HG03066 (cell line): ENCODE data around the gene TMEM219.
"Not testable (repeated sequence)": the region's sequence is repeated elsewhere in the genome, so short reads cannot be mapped to it uniquely, and the experiment has no call there.

Source experiments
- ATAC-seq: cut with Tn5 transposase; IDR thresholded peaks from one replicate; pipeline ENCODE4 v1.9.1; 2021; ENCODE audit warnings: low read depth; ENCODE audit not compliant: unreplicated experiment

Gene TMEM219, protein sequence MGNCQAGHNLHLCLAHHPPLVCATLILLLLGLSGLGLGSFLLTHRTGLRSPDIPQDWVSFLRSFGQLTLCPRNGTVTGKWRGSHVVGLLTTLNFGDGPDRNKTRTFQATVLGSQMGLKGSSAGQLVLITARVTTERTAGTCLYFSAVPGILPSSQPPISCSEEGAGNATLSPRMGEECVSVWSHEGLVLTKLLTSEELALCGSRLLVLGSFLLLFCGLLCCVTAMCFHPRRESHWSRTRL

DNA sequence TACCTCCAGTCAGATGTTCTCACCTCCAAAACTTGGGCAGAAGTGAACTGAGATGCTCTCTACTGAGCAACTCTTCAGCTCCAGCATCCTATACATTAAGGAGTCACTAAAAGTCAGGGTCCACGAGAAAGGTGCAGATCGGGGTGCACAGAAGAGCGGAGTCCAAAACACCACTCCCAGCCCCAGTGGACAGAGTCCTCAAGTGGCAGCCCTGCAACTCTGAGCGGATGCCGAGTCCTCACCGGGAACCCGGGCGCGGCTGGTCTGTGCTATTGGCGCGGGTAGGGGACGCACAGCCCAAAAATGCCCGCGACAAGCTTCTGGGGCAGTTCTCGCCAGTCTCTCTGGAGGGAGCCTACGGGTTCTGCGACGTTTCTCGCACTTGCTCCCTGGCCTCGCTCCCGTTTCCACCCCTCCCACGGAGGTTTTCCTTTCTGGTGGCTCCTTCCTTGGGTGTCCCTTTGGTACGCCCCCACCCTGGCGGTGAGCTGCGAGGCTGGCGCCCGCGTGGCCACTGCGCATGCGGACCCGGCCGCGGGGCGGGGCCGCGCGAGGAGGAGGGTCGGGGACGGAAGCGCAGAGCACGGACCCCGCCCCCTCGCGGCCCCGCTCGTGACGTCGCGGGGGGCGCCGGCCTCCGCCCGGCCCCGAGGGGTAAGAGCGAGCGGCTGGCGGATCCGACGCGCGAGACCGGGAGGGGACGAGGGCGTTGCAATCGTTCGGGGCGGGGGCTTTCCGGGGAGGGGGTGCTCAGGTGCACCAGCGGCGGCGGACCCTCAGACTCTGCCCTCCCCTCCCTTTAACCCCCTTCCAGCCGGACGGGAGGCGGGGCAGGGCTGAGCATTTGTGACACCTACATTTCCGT is at the start of gene TMEM219:
Gene TMEM219 (plus strand): TSS at position 601 of the 865 bp plus-strand sequence. CDS start 1,065 bp downstream, outside the sequence.
- peak; percentile 74 for ATAC-seq

DNA sequence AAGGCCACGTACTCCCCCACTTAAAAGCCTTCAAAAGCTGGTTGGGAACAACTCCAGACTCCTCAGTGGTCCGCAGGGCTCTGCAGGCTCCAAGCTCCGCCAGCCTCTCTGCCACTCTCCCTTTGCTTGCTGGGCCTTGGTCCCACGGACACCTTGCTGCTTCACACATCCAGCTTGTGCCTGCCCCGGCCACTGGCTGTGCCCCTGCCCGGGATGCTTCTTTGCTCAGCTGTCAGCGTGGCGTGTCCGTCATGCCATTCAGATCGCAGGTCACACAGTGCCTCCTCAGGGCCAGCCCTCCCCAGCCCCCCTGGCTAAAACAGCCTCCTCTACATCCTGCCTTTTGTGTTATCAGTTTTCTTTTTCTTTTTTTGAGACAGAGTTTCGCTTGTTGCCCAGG is 49.8 kb upstream of the TMEM219 start:
- no peak for ATAC-seq

DNA sequence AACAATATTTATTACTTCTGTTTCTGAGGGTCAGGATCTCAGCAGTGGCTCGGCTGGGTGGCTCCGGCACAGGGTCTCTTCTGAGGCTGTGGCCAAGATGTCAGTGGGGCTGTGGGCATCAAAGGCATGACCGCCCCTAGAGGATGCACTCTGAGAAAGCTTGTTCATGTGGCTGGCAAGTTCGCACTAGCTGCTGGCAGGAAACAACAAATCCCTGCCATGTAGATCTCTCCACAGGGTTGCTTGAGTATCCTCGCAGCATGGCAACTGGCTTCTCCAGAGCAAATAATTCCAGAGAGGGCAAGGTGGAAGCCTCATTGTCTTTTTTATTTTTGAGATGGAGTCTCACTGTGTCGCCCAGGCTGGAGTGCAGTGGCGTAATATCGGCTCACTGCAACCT is 48.4 kb upstream of the TMEM219 start:
- no peak for ATAC-seq

DNA sequence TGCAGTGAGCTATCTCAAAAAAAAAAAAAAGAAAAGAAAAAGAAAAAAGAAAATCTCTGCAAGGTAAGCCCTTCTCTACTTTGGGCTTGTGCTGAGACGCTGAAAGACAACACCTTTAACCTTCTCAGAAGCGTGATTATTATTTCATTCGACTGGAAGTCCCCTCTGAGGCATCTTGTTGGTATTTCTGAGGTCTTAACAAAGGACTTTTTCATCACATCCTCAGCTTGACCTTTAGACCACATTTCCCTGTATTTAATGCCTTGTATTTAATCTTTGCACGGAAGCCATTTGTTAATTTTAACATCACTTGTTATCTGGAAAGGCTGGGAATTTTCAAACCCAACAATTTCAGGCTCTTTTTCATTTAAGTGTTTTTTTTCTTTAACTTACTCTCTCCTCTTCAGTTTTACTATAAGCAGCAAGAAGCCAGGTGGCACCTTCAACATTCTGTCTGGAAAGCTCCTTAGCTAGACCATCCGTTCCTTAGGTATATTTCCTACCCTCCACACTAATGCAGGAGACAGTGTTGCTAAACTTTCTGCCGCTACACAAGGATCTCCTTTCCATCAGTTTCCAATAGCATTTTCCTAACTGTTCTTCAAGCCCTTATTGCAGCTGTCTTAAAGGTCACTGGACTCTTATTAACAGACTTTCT is 46.2 kb upstream of the TMEM219 start:
- ATAC-seq = no peak

DNA sequence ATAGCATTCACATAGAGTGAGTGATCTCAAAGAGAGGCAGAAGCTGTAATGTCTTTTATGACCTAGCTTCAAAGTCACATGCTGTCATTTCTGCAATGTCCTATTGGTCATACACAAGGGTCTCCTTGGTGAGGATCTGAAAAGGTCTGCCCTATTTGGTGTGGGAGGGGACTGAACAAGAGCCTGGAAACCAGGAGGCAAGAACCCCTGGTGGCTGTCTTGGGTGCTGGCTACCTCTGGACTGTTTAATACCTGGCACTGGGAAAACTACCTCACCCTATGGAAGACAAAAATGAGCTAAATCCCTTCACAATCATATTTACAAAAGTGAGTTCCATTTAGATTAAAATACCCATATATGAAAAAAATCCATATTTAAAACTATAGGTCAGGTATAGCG is 44.9 kb upstream of the TMEM219 start:
- no peak for ATAC-seq

DNA sequence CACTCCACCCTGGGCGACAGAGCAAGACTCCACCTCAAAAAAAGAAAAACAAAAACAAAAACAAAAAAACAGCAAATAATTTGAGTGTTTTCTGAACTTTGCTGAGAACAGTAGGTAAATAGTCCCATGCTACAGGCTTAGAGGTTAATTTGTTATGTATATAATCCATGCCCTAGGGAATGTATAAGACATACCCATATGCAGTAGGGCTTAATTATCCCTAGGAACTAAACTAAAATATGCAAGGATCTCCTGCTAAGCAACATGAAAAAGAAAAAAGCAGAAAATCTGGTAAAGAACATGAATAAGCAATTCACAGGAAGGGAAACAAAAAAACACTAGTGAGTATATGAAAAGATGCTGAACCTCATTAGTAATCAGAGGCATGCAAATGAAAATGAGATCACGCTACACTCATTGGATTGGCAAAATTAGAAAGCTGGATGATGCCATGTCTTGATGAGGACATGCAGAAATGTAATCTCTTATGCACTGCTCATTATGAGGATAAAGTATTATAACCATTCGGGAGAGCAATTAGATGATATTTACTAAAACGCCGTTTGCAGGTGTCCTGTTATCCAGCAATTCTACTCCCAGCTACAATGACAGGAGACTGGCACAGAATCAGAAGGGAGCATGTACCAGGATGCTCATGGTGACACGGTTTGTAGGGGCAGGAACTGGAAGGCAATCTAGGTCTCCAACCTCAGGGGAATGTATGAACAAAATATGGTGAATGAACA is 41.4 kb upstream of the TMEM219 start:
- ATAC-seq = no peak

DNA sequence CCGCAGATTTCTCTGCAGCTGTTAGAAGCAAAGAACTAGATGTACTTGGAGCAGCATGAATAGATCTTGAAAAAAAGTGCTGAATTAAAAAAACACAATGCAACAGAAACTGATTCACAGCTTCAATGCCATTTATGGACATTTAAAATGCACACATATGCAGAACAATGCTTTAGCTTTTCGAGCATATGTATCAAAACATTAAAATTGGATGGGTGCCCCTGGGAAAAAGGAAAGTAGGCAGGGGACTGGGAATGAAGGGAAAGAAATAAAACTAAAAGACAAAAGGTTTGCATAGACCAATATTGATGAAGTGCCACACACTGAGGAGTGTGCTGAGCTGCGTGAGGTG is 40.9 kb upstream of the TMEM219 start:
- ATAC-seq = no peak

DNA sequence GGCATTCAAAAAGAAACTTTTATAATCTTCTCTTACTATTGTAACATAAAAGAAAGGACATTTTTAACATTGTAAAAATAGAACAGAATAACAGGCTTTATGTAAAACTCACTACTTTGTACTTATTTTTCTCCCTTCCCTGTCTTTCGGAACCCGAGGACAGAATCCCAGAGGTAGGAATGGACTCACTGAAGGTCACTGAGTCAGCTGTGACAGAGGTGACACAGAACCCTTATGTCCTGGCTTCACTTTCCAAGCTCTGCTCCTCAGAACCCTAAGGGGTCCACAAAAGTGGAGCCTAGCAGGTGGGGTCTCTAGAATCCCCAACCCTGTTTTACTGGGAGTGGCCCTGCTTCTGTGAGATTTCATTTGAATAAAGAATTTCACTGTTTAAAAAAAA is 39.6 kb upstream of the TMEM219 start:
- ATAC-seq = no peak

DNA sequence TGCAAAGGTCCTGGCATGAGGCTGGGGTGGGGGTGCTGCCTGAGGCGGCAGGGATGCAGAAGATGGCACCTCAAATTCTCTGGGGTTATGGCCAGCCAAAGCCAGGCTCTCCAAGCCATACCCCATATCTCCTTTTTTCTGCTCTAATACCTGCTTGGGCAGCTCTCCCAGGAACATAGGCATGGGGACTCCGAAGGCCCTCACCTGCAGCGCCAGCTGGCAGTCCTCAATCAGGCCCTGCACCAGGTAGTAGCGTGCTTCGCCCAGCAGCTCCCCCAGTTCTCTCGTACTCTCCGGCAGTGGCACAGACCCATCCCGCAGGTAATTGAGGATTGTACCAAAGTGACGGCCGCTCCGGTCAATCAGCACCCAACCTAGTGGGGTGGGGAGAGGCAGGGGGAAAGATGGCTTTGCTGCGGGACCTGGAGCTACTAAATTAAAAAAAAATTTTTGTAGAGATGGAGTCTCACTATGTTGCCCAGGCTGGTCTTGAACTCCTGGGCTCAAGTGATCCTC is 38.8 kb upstream of the TMEM219 start:
- ATAC-seq = no peak

DNA sequence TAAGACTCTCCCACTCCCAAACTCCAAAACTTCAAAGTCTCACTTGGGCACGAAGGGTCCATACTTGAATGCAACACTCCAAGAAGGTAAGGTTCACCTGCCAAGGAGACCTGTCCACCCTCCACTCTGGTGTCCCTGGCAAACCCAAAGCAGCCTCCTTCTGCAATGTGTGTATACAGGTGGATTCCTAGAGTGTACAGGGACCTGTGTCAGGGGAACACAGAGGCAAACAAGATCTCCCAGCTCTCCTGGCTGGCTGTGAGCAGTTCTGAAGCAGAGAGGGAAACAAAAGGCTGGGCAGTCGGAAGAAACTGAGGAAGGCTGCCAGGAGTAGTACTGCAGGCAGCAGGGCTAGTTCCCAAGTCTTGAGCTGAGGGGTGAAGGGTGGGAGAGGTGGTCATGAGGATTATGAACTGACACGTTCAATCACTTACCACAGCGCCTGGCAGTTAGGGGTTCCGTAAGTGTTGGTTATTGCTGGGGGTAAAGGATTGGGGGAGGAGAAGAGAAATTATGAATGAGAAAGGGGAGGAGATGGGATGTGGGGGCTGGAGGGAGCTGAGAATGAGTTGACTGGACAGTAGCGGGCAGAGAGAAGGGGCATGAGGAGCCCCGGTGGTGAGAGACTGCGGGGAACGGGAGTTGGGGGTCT is 36.6 kb upstream of the TMEM219 start:
- ATAC-seq = no peak

DNA sequence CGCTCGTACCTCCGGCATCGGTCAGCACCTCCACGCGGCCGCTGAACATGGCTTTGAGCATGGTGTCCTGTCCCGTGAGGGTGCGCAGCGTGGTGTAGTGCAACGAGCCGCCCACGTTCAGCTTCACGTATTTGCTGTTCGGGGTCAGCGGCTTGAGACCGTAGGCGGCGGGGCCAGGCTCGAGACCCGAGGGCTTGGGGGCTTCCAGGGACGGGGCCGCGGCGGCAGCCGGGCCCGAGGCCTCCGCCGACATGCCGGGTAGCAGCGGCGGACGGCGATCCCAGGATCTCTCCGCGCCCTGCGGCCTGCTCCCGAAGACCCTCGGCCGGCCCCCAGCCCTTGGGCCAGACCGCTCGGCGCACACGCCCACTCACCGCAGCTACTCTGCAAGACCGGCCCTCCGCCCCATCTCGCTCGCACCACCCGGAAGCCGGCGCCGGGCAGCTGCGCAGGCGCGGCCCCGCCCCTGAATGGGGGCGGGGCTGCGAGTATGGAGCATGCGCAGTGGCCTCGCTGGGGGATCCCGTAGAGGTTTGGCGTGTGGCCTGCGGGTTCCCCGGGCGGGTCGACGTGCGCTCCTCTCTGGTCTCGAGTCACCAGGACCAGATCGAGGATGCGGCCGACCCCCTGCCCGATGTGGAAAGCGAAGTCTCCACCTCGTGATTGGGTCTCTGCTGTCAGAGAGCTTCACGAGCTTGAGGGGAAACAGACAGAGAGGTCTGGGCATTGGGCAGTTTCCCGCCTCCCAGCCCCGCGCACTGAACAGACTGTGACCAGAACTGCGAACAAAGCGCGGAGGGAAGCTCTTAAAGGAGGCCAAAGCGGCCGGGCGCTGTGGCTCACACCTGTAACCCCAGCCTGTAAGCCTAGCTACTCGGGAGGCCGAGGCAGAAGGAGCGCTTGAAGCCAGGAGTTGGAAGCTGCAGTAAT is 35.8 kb upstream of the TMEM219 start, which contains the start of gene KCTD13:
Gene KCTD13 (minus strand): TSS at position 446 of the 930 bp plus-strand sequence. CDS start 193 bp downstream, at position 253.
- peak; percentile 87 for ATAC-seq

DNA sequence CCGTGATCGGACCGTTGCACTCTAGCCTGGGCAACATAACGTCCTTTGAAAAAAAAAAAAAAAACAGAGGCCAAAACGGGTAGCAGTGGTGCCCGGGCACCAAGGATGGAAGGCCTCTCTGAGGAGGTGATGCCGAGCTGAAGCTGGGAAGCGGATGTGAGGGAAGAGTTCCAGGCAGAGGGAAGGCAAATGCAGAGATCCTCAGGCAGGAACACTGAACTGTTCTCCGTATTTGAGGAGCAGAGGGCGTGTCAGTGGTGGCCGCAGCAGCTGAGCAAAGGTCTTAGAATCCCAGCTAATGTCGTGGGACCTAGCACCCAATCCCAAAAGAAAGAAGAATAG is 35.2 kb upstream of the TMEM219 start:
- ATAC-seq = no peak

DNA sequence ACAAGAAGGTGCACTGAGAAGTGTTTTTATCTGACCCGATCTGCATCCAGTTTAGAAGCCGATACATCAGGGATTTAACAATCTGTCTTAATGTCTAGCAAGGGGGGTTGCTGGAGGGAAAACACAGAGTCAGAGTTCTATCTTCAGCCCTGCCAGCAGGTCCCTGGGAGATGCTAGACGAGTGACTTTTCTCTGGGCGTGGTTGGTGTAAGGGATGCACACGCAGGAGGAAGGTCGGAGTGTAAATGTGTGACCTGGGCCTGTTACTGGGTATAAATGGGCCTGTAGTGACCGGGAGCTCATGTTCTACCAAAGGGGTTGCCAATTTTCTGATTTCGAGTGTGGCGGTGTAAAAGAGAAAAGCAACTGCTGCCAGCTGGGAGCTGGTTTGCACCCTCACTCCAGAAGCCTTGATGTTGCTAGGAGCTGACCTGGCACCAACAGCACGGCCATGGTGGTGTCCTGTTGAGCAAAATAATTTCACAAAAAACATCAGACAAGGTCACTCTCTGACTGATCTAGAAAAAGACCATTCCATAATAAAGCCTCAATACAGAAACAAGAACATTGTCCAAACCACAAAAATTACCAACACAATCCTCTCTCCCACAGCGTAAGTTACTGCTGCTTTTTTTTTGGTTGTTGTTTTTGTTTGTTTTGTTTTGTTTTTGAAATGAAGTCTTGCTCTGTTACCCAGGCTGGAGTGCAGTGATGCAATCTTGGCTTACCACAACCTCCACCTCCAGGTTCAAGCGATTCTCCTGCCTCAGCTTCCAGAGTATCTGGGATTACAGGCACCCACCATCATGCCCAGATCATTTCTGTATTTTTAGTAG is 34.6 kb upstream of the TMEM219 start:
- ATAC-seq = no peak

DNA sequence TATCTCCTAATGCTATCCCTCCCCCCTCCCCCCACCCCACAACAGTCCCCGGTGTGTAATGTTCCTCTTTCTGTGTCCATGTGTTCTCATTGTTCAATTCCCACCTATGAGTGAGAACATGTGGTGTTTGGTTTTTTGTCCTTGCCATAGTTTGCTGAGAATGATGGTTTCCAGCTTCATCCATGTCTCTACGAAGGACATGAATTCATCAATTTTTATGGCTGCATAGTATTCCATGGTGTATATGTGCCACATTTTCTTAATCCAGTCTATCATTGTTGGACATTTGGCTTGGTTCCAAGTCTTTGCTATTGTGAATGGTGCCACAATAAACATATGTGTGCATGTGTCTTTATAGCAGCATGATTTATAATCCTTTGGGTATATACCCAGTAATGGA is 30.1 kb upstream of the TMEM219 start:
- ATAC-seq = not testable (repeated sequence)

DNA sequence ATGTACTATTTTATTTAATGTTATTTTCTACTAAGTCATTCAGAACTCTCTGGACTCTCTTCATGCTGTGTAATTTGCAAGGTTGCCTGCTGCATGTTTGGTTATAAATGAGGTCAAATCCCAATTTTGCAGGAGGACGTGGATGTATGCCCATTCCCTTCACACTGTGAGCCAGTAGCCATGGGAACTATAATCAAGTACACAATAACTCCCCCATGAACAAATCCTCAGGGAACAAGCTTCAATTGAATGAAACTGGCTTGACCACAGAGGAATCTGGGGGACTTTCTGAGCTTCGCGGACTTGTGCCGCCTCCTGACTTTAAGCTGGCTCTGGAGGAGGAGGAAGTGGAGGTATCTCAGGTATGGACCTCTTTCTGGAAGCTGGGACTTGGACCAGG is 21.2 kb upstream of the TMEM219 start:
- no peak for ATAC-seq

DNA sequence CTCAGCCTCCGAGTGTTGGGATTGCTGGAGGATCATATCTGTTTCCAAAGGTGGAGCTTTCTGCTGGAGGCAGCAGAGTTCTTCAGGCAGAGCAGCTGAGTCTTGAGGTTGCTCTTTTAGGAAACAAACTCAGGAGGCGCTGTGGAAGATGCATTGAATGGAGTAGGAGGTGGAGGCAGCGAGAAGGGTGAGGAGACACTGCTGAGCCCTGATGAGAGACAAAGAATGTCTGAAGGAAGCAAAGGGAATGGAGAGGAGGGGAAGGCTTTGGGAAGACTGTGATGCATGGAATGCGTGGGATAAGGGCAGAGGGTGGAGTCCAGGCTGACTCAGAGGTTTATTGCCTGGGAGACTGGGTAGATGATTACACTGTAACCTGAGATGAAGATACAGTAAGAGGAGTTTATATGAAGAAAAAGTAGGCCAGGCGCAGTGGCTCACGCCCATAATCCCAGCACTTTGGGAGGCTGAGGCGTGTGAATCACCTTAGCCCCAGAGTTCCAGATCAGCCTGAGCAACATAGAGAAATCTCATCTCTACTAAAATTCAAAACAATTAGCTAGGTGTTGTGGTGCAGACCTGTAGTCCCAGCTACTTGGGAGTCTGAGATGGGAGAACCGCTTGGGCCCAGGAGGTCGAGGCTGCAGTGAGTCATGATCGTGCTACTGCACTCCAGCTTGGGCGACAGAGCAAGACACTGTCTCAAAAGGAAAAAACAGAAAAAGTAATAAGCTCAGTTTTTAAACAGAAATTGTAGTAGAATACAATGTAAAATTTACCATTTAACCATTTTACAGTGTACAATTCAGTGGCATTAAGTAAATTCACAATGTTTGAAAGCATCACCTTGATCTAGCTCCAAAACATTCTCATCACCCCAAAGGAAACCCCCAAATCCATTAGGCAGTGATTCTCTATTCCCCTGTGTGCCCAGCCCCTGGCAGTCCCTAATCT is 17.8 kb upstream of the TMEM219 start:
- ATAC-seq = no peak

DNA sequence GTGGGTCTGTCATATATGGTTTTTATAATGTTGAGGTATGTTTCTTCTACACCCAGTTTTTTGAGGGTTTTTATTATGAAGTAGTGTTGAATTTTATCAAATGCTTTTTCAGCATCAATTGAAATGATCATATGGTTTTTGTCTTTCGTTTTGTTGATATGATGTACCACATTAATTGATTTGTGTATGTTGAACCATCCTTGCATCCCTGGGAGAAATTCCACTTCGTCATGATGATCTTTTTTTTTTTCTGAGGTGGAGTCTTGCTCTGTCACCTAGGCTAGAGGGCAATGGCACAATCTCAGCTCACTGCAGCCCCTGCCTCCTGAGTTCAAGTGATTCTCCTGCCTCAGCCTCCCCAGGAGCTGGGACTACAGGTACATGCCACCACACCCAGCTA is 14.0 kb upstream of the TMEM219 start:
- no peak for ATAC-seq
